ENCODE results near the gene KLHL21.
A peak's percentile ranks its signal among the peaks of the same experiment; 100 is the strongest.

GRCh38 chr1:6601049-6601922 lies 1.4 kb downstream of the KLHL21 start:
- TF ChIP-seq CTCF (IDR thresholded peaks at IDR 0.05 in 2 of 3, conservative IDR thresholded peaks at IDR 0.05 in 1 of 3; ENCODE audit: control insufficient read depth in 2 of 3, extremely low read depth in 1 of 3, insufficient read depth in 1 of 3, low read depth in 3 of 3, low read length in 3 of 3), result peak in 1 of 3 experiments; percentile 1; a peak in 1 of 6 replicates
- no peak for TF ChIP-seq BHLHE40 (IDR thresholded peaks at IDR 0.05; ENCODE audit: borderline replicate concordance in 1 of 2, low read depth in 2 of 2, low read length in 1 of 2)
- no peak for TF ChIP-seq EZH2 (IDR thresholded peaks at IDR 0.05; ENCODE audit: borderline replicate concordance, control insufficient read depth, low read depth, low read length)
- no peak for TF ChIP-seq RAD21 (IDR thresholded peaks at IDR 0.05; ENCODE audit: insufficient read depth, low read depth, low read length)
- peak; percentile 45 for TF ChIP-seq CREM (IDR thresholded peaks at IDR 0.05; ENCODE audit: low read depth)
- peak in 1 of 2 experiments; percentile 84; a peak in 2 of 4 replicates for TF ChIP-seq SRF (IDR thresholded peaks at IDR 0.05; ENCODE audit: low read depth in 2 of 2, low read length in 2 of 2)
- no peak for TF ChIP-seq ZZZ3 (IDR thresholded peaks at IDR 0.05; ENCODE audit: control insufficient read depth, insufficient read length, low read depth)
- TF ChIP-seq CUX1 (IDR thresholded peaks at IDR 0.05; ENCODE audit: insufficient replicate concordance, low read depth, low read length), result no peak
- TF ChIP-seq SUZ12 (IDR thresholded peaks at IDR 0.05; ENCODE audit: unreplicated experiment), result no peak
- TF ChIP-seq SIX5 (IDR thresholded peaks at IDR 0.05; ENCODE audit: low read depth, low read length, severe bottlenecking), result no peak
- TF ChIP-seq USF1 (IDR thresholded peaks at IDR 0.05; ENCODE audit: borderline replicate concordance, extremely low read length, insufficient read depth, low read depth, low read length), result peak; percentile 49
- no peak for TF ChIP-seq ZNF274 (IDR thresholded peaks at IDR 0.05; ENCODE audit: insufficient read depth, insufficient read length)

All from GM12878 (cell line).